ENCODE measurements around the gene CCSER1. TPM values are rescaled to one million over a fixed set of nuclear protein-coding genes. Genes with fewer than 3 reads are reported as not detected.

The CCSER1 gene
- total RNA-seq, 1 donor from 2014 or later: 15.7 TPM

GRCh38 chr4:90190525-90190924 is 63.3 kb downstream of the CCSER1 start:
- no peak for DNase-seq
- Mint-ChIP-seq H3K9me3 (ENCODE audit: unreplicated experiment) (peaks cover 3% of the 10 kb centered on the region), H3K36me3 (ENCODE audit: unreplicated experiment) (no peaks in the 10 kb centered on the region), H3K4me1 (ENCODE audit: low read depth, unreplicated experiment) (peaks cover 45% of the 10 kb centered on the region), H3K27ac (ENCODE audit: unreplicated experiment) (peak overlapping the region; percentile 84), H3K4me3 (ENCODE audit: unreplicated experiment) (peak overlapping the region; percentile 5), H3K27me3 (ENCODE audit: unreplicated experiment) (no peaks in the 10 kb centered on the region)
- TF ChIP-seq CTCF (IDR thresholded peaks at IDR 0.05; ENCODE audit: partially characterized antibody, unreplicated experiment): no peak

- peaks cover 3% of the 10 kb centered on the region for H3K9me3 Mint-ChIP-seq (ENCODE audit: unreplicated experiment)
- TF ChIP-seq CTCF (IDR thresholded peaks at IDR 0.05; ENCODE audit: partially characterized antibody, unreplicated experiment): no peak
- H3K4me1 Mint-ChIP-seq (ENCODE audit: low read depth, unreplicated experiment): peaks cover 19% of the 10 kb centered on the region
- DNase-seq: no peak
- H3K27ac Mint-ChIP-seq (ENCODE audit: unreplicated experiment): no peak overlapping the region
- no peak overlapping the region for H3K4me3 Mint-ChIP-seq (ENCODE audit: unreplicated experiment)
- no peaks in the 10 kb centered on the region for H3K36me3 Mint-ChIP-seq (ENCODE audit: unreplicated experiment)
- H3K27me3 Mint-ChIP-seq (ENCODE audit: unreplicated experiment): peaks cover 3% of the 10 kb centered on the region
Observed at GRCh38 chr4:90198086-90198847, 71.1 kb downstream of the CCSER1 start.

GRCh38 chr4:90207887-90208454 is 80.8 kb downstream of the CCSER1 start:
- H3K27ac Mint-ChIP-seq (ENCODE audit: unreplicated experiment): no peak overlapping the region
- no peak overlapping the region for H3K4me3 Mint-ChIP-seq (ENCODE audit: unreplicated experiment)
- H3K4me1 Mint-ChIP-seq (ENCODE audit: low read depth, unreplicated experiment): no peaks in the 10 kb centered on the region
- no peak for DNase-seq
- no peak for TF ChIP-seq CTCF (IDR thresholded peaks at IDR 0.05; ENCODE audit: partially characterized antibody, unreplicated experiment)
- peaks cover 10% of the 10 kb centered on the region for H3K36me3 Mint-ChIP-seq (ENCODE audit: unreplicated experiment)
- peaks cover 10% of the 10 kb centered on the region for H3K9me3 Mint-ChIP-seq (ENCODE audit: unreplicated experiment)
- peaks cover 4% of the 10 kb centered on the region for H3K27me3 Mint-ChIP-seq (ENCODE audit: unreplicated experiment)

- no peak for TF ChIP-seq CTCF (IDR thresholded peaks at IDR 0.05; ENCODE audit: partially characterized antibody, unreplicated experiment)
- H3K27ac Mint-ChIP-seq (ENCODE audit: unreplicated experiment): no peak overlapping the region
- no peak overlapping the region for H3K4me3 Mint-ChIP-seq (ENCODE audit: unreplicated experiment)
- H3K36me3 Mint-ChIP-seq (ENCODE audit: unreplicated experiment): peaks cover 10% of the 10 kb centered on the region
- peaks cover 10% of the 10 kb centered on the region for H3K9me3 Mint-ChIP-seq (ENCODE audit: unreplicated experiment)
- no peaks in the 10 kb centered on the region for H3K4me1 Mint-ChIP-seq (ENCODE audit: low read depth, unreplicated experiment)
- no peak for DNase-seq
- no peaks in the 10 kb centered on the region for H3K27me3 Mint-ChIP-seq (ENCODE audit: unreplicated experiment)
Observed at GRCh38 chr4:90209922-90210321, 82.7 kb downstream of the CCSER1 start.

GRCh38 chr4:90211174-90211573 is 84.0 kb downstream of the CCSER1 start:
- no peaks in the 10 kb centered on the region for H3K27me3 Mint-ChIP-seq (ENCODE audit: unreplicated experiment)
- H3K9me3 Mint-ChIP-seq (ENCODE audit: unreplicated experiment): peaks cover 8% of the 10 kb centered on the region
- no peak overlapping the region for H3K27ac Mint-ChIP-seq (ENCODE audit: unreplicated experiment)
- DNase-seq: no peak
- H3K4me3 Mint-ChIP-seq (ENCODE audit: unreplicated experiment): no peak overlapping the region
- H3K36me3 Mint-ChIP-seq (ENCODE audit: unreplicated experiment): peaks cover 3% of the 10 kb centered on the region
- no peaks in the 10 kb centered on the region for H3K4me1 Mint-ChIP-seq (ENCODE audit: low read depth, unreplicated experiment)
- TF ChIP-seq CTCF (IDR thresholded peaks at IDR 0.05; ENCODE audit: partially characterized antibody, unreplicated experiment): no peak
